ENCODE data around the gene LCN12. TPM values are rescaled to one million over a fixed set of nuclear protein-coding genes. Genes with fewer than 3 reads are reported as not detected.

Gene LCN12
- polyA plus RNA-seq, 1 of the 3 experiments (the other 2 are of a cell fraction) = 0.87 TPM

DNA sequence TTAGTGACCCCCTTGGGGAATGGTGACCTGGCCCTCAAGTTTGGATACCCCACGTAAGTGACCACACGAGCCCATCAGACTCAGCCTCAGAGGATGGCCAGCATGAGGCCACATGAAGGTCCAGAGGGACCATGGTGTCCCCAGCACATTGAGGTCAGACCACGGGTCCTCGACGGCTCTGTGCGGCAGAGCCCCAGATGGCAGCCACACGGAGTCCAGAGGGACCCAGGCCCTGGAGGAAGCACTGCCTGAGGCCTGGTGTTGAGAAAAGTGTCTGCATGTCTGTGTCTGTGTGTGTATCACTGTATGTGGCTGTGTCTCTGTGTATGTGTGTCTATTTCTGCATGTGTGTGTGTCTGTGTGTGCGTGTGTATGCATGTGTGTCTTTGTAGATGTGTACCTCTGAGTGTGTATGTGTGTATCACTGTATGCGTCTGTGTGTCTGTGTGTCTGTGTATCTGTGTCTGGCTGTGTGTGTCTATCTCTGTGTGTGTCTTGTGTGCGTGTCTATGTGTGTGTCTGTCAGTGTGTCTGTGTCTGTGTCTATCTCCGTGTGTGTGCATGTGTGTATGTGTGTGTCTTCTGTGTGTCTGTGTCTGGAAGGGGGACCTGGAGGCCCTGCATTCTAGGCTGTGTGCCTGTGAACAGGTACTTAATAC lies 31.7 kb downstream of the LCN12 start:
- no peak overlapping the region for H3K27ac ChIP-seq (ENCODE audit: low read depth in 2 of 2, low read length in 1 of 2)
- DNase-seq = no peak
- TF ChIP-seq MXI1 (IDR thresholded peaks at IDR 0.05; ENCODE audit: low read depth, low read length) (no peak), RAD21 (IDR thresholded peaks at IDR 0.05; ENCODE audit: low read length) (no peak), NRF1 (IDR thresholded peaks at IDR 0.05; ENCODE audit: low read depth, low read length) (no peak), POLR2AphosphoS5 (IDR thresholded peaks at IDR 0.05; ENCODE audit: low read depth, low read length) (no peak), GATA2 (CRISPR knock-in tag; IDR thresholded peaks at IDR 0.05) (no peak), FOXJ3 (CRISPR knock-in tag; IDR thresholded peaks at IDR 0.05) (no peak), TEAD4 (IDR thresholded peaks at IDR 0.05; ENCODE audit: borderline replicate concordance, insufficient read depth) (no peak), FOXM1 (IDR thresholded peaks at IDR 0.05; ENCODE audit: low read depth) (no peak), RCOR1 (IDR thresholded peaks at IDR 0.05; ENCODE audit: low read length) (no peak), TCF12 (IDR thresholded peaks at IDR 0.05) (no peak)
- TF ChIP-seq, protein P1, sequence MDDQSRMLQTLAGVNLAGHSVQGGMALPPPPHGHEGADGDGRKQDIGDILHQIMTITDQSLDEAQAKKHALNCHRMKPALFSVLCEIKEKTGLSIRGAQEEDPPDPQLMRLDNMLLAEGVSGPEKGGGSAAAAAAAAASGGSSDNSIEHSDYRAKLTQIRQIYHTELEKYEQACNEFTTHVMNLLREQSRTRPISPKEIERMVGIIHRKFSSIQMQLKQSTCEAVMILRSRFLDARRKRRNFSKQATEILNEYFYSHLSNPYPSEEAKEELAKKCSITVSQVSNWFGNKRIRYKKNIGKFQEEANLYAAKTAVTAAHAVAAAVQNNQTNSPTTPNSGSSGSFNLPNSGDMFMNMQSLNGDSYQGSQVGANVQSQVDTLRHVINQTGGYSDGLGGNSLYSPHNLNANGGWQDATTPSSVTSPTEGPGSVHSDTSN (IDR thresholded peaks at IDR 0.05) = no peak
- TF ChIP-seq, protein P2, sequence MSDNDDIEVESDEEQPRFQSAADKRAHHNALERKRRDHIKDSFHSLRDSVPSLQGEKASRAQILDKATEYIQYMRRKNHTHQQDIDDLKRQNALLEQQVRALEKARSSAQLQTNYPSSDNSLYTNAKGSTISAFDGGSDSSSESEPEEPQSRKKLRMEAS (IDR thresholded peaks at IDR 0.05; ENCODE audit: low read depth) = no peak
- TF ChIP-seq, protein P3, sequence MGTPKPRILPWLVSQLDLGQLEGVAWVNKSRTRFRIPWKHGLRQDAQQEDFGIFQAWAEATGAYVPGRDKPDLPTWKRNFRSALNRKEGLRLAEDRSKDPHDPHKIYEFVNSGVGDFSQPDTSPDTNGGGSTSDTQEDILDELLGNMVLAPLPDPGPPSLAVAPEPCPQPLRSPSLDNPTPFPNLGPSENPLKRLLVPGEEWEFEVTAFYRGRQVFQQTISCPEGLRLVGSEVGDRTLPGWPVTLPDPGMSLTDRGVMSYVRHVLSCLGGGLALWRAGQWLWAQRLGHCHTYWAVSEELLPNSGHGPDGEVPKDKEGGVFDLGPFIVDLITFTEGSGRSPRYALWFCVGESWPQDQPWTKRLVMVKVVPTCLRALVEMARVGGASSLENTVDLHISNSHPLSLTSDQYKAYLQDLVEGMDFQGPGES (IDR thresholded peaks at IDR 0.05; ENCODE audit: low read depth, low read length) = no peak
- TF ChIP-seq, protein P4, sequence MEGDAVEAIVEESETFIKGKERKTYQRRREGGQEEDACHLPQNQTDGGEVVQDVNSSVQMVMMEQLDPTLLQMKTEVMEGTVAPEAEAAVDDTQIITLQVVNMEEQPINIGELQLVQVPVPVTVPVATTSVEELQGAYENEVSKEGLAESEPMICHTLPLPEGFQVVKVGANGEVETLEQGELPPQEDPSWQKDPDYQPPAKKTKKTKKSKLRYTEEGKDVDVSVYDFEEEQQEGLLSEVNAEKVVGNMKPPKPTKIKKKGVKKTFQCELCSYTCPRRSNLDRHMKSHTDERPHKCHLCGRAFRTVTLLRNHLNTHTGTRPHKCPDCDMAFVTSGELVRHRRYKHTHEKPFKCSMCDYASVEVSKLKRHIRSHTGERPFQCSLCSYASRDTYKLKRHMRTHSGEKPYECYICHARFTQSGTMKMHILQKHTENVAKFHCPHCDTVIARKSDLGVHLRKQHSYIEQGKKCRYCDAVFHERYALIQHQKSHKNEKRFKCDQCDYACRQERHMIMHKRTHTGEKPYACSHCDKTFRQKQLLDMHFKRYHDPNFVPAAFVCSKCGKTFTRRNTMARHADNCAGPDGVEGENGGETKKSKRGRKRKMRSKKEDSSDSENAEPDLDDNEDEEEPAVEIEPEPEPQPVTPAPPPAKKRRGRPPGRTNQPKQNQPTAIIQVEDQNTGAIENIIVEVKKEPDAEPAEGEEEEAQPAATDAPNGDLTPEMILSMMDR (IDR thresholded peaks at IDR 0.05) = no peak
- TF ChIP-seq, protein P5, sequence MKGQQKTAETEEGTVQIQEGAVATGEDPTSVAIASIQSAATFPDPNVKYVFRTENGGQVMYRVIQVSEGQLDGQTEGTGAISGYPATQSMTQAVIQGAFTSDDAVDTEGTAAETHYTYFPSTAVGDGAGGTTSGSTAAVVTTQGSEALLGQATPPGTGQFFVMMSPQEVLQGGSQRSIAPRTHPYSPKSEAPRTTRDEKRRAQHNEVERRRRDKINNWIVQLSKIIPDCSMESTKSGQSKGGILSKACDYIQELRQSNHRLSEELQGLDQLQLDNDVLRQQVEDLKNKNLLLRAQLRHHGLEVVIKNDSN (IDR thresholded peaks at IDR 0.05; ENCODE audit: borderline replicate concordance, low read depth) = no peak
- POLR2A ChIA-PET = no interaction called here
- H3K4me2 ChIP-seq = no peak overlapping the region
- no peaks in the 10 kb centered on the region for H3K27me3 ChIP-seq (ENCODE audit: insufficient read depth)
- CTCF ChIA-PET = interaction anchor here (3.6 kb wide), 1 partner anchor 45 kb away, joined by 14 read pairs; the partner anchor contains the start of gene ABCA2
- H3K9ac ChIP-seq = no peak overlapping the region
- H3K4me3 ChIP-seq (ENCODE audit: low read depth in 2 of 2, low read length in 1 of 2) = no peak overlapping the region
- no peak overlapping the region for H2AFZ ChIP-seq (ENCODE audit: low read depth)
- no peaks in the 10 kb centered on the region for H3K9me2 ChIP-seq
- peaks cover 0 to 5% of the 10 kb centered on the region in 2 experiments; a peak in 1 of 4 replicates for H3K4me1 ChIP-seq (ENCODE audit: control insufficient read depth in 1 of 2, insufficient read depth in 2 of 2, low read depth in 1 of 2, low read length in 1 of 2)
- H3K9me3 ChIP-seq = no peaks in the 10 kb centered on the region
- no peaks in the 10 kb centered on the region for H3K79me2 ChIP-seq (ENCODE audit: insufficient read depth)
- peaks cover 4% of the 10 kb centered on the region for H3F3A ChIP-seq (replicated peaks; ENCODE audit: insufficient read depth)
- whole genome bisulfite sequencing (ENCODE audit: low lambda C conversion rate) = 67% methylated on average over 4 of the region's 11 CpGs
- H3K36me3 ChIP-seq (replicated peaks in 1 of 2; ENCODE audit: control insufficient read depth in 1 of 2, insufficient read depth in 2 of 2, low read length in 1 of 2) = no peaks in the 10 kb centered on the region
- H4K20me1 ChIP-seq (ENCODE audit: insufficient read depth) = no peaks in the 10 kb centered on the region

All from SK-N-SH (cell line).